Vagina (tissue), 2 donors: ENCODE results near the gene MRPS18B. TPM values are rescaled to one million over a fixed set of nuclear protein-coding genes. Genes with fewer than 3 reads are reported as not detected.

Source experiments
- DNase-seq, 2 donors: peaks; one replicate each; pipeline ENCODE4 v3.0.0-alpha.2; 2017; ENCODE audit errors: extremely low spot score in 2 of 2
- H3K27ac ChIP-seq: fragments of 200-600 bp; sonication (generic); one replicate; pipeline ENCODE4 v1.5.1; 2019
- H3K27me3 ChIP-seq: fragments of 200-600 bp; sonication (generic); one replicate; pipeline ENCODE4 v1.5.1; 2019
- H3K36me3 ChIP-seq, 2 donors: fragments of 200-600 bp; sonication (generic); one replicate each; pipeline ENCODE4 v1.5.1; 2017 to 2019
- H3K4me1 ChIP-seq: fragments of 200-600 bp; sonication (generic); one replicate; pipeline ENCODE4 v1.5.1; 2019
- H3K4me3 ChIP-seq, 2 donors: fragments of 200-600 bp; sonication (generic); 1 replicate in 1 of 2; 2 replicates in 1 of 2; pipeline ENCODE4 v1.5.1; 2016 to 2019
- H3K9me3 ChIP-seq: fragments of 200-600 bp; sonication (generic); one replicate; pipeline ENCODE4 v1.5.1; 2019
- POLR2A ChIP-seq, 2 donors: fragments of 450-650 bp; IDR thresholded peaks; one replicate each; pipeline ENCODE4 v1.6.1; 2017; ENCODE audit warnings: antibody characterized with exemption in 2 of 2, mild to moderate bottlenecking in 2 of 2, moderate library complexity in 2 of 2
- POLR2AphosphoS5 ChIP-seq, 2 donors: sonication (generic); formaldehyde crosslinking; IDR thresholded peaks; one replicate each; pipeline ENCODE4 v1.9.0; 2017; ENCODE audit warnings: antibody characterized with exemption in 2 of 2, mild to moderate bottlenecking in 2 of 2, low read depth in 1 of 2; ENCODE audit not compliant: insufficient read depth in 1 of 2
- intact Hi-C: fragments of 100-400 bp; cut with DNase I; formaldehyde crosslinking; loops from one replicate; pipeline ENCODE4 v1.15.1; 2023
- total RNA-seq: library from RNA; depleted of rRNA; stranded (reverse); fragments of >200 nt; gene quantifications from one replicate; pipeline ENCODE4 v1.2.3, GENCODE V29; 2016
- TF ChIP-seq, protein P1 (sequence below), 3 experiments: fragments of 450-650 bp in 2 of 3; fragments of 200-600 bp in 1 of 3; sonication (generic) in 1 of 3; IDR thresholded peaks; one replicate each; pipeline ENCODE4 v1.5.1; 2017 to 2019; ENCODE audit warnings: antibody characterized with exemption in 3 of 3, mild to moderate bottlenecking in 2 of 3, moderate library complexity in 2 of 3

Gene MRPS18B
- total RNA-seq, 1 donor from 2014 or later = 21.6 TPM

DNA sequence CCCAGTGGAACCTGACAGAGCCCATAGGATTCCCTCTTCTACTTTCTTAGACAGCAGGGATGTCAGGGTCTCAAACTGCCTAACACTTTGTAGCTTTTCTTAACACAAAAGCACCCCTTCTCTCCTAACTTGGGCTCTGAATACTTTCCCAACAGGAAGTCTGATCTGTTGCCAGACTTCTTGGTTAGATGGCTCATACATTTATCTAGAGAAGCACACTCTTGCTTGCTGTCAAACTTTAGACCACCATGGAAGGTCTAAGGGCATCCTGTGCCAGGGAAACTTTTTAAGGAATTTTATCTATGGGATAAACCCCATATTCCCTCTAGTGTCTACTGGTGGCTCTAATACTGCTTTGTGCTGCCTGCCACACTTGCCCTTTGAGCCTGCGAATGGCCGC lies 26.0 kb downstream of the MRPS18B start:
- intact Hi-C loops = no loop called here
- no peak overlapping the region for H3K4me3 ChIP-seq
- H3K27me3 ChIP-seq = no peaks in the 10 kb centered on the region
- DNase-seq = no peak
- H3K4me1 ChIP-seq = peaks cover 20% of the 10 kb centered on the region
- H3K36me3 ChIP-seq = peaks cover 0 to 33% of the 10 kb centered on the region in 2 donors
- H3K27ac ChIP-seq = no peak overlapping the region
- TF ChIP-seq, protein P1, sequence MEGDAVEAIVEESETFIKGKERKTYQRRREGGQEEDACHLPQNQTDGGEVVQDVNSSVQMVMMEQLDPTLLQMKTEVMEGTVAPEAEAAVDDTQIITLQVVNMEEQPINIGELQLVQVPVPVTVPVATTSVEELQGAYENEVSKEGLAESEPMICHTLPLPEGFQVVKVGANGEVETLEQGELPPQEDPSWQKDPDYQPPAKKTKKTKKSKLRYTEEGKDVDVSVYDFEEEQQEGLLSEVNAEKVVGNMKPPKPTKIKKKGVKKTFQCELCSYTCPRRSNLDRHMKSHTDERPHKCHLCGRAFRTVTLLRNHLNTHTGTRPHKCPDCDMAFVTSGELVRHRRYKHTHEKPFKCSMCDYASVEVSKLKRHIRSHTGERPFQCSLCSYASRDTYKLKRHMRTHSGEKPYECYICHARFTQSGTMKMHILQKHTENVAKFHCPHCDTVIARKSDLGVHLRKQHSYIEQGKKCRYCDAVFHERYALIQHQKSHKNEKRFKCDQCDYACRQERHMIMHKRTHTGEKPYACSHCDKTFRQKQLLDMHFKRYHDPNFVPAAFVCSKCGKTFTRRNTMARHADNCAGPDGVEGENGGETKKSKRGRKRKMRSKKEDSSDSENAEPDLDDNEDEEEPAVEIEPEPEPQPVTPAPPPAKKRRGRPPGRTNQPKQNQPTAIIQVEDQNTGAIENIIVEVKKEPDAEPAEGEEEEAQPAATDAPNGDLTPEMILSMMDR (IDR thresholded peaks at IDR 0.05) = no peak
- TF ChIP-seq POLR2A (IDR thresholded peaks at IDR 0.05) (no peak), POLR2AphosphoS5 (IDR thresholded peaks at IDR 0.05; ENCODE audit: insufficient read depth in 1 of 2, low read depth in 1 of 2) (no peak)
- no peaks in the 10 kb centered on the region for H3K9me3 ChIP-seq

DNA sequence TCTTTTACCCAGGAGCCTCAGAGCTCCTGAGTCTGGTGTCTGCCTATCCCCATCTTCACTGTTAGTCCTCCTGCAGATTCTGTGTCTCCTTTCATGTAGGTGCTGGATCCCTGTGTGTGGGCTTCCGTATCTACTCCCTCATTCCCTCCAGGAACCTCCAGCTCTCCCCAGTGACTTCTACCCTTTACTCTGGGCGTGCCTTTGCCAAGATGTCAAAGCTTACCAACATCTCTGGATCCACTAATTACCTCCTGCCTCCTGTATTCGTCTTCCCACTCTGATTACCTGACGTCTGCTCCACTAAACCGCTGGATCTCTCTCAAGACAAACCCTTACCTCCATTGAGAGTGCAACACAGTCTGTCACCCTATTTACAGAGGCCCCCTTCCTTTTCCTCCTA lies 27.1 kb downstream of the MRPS18B start:
- H3K36me3 ChIP-seq = peaks cover 0 to 31% of the 10 kb centered on the region in 2 donors

DNA sequence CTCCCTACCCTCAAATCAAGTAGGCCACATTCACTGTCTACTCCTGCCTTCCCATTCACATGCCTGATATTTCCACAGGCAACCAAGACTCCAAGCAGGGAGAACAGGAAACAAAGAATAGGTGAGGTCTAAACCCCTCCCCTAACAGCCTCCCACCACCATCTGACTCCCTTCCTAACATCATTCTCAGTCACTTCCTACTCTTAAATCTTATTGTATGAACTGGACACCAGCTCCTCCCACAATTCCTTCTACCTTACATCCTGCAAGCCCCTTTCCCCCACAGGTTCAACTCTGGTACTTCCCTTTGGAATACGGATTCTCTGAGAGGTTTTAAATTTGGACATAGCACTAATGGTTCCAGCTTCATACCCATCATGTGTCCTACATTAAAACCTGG lies 28.3 kb downstream of the MRPS18B start:
- intact Hi-C loops = no loop called here
- peaks cover 0 to 19% of the 10 kb centered on the region in 2 donors for H3K36me3 ChIP-seq

More for the DNA sequence above, 27.1 kb downstream of the MRPS18B start:
- DNase-seq = no peak
- H3K27ac ChIP-seq = no peak overlapping the region
- TF ChIP-seq, protein P1 (IDR thresholded peaks at IDR 0.05) = no peak
- no peak for TF ChIP-seq POLR2A (IDR thresholded peaks at IDR 0.05)
- TF ChIP-seq POLR2AphosphoS5 (IDR thresholded peaks at IDR 0.05; ENCODE audit: insufficient read depth in 1 of 2, low read depth in 1 of 2) = no peak
- H3K27me3 ChIP-seq = no peaks in the 10 kb centered on the region
- H3K4me1 ChIP-seq = peaks cover 20% of the 10 kb centered on the region
- H3K4me3 ChIP-seq = no peak overlapping the region
- intact Hi-C loops = no loop called here
- H3K9me3 ChIP-seq = no peaks in the 10 kb centered on the region

DNA sequence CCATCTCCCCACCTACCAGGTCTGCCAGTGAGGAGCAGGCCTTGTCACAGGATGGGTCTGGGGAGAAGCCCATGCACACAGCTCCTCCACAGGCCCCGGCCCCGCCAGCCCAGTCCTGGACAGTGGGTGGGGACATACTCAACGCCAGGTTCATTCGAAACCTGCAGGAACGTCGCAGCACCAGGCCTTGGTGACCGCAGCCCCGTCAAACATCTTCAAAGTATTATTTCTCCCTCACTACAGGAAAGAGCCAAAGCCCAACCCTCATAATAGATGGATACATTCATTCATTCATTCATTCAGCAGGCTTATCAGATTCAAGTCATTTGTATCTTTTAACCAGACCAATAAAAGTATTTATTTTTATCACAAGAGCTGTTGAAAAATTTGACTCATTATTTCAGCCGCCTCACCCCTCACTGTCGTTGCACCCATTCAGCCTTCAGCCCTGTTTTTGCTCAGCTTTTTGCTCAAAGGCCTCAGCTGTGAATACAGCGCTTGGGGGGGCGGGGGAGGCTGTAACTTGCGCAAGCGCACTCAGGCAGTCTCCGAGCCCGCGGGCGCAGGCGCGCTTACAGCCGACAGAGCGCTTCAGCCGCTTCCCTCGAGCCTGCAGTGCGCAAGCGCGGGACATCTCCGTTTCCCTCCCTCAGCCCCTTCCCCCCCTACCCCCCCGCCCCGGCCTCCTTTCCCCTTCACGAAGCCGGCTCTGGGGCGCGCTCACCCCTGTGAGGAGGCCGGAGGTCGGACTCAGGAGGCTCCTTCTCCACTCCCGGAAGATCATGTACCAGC lies 29.0 kb downstream of the MRPS18B start, which contains the start of gene C6orf136:
Gene C6orf136, plus strand, starts transcription at position 684 of the 792 bp plus-strand sequence. Its CDS starts 99 bp downstream, at position 783.
- H3K4me1 ChIP-seq = peaks cover 20% of the 10 kb centered on the region
- no peaks in the 10 kb centered on the region for H3K9me3 ChIP-seq
- H3K4me3 ChIP-seq = peak within 1 kb of the TSS; percentile 87 to 96
- intact Hi-C loops = no loop called here
- peak in 1 of 2 donors; percentile 90 for DNase-seq
- peak within 1 kb of the TSS; percentile 90 for H3K27ac ChIP-seq
- no peaks in the 10 kb centered on the region for H3K27me3 ChIP-seq
- H3K36me3 ChIP-seq = peaks cover 0 to 22% of the 10 kb centered on the region in 2 donors
- TF ChIP-seq, protein P1 (IDR thresholded peaks at IDR 0.05) = no peak
- TF ChIP-seq POLR2AphosphoS5 (IDR thresholded peaks at IDR 0.05; ENCODE audit: insufficient read depth in 1 of 2, low read depth in 1 of 2) (peak in 1 of 2 donors; percentile 46), POLR2A (IDR thresholded peaks at IDR 0.05) (no peak)

More for the DNA sequence above, 28.3 kb downstream of the MRPS18B start:
- H3K4me3 ChIP-seq = no peak overlapping the region
- H3K9me3 ChIP-seq = no peaks in the 10 kb centered on the region
- TF ChIP-seq POLR2A (IDR thresholded peaks at IDR 0.05) (no peak), POLR2AphosphoS5 (IDR thresholded peaks at IDR 0.05; ENCODE audit: insufficient read depth in 1 of 2, low read depth in 1 of 2) (no peak)
- TF ChIP-seq, protein P1 (IDR thresholded peaks at IDR 0.05) = no peak
- no peak for DNase-seq
- peak overlapping the region; percentile 90 for H3K27ac ChIP-seq
- no peaks in the 10 kb centered on the region for H3K27me3 ChIP-seq
- peaks cover 20% of the 10 kb centered on the region for H3K4me1 ChIP-seq
